Stimulated activated CD4-positive, alpha-beta T cell treated with anti-CD3 and anti-CD28 coated beads, Interleukin-2, amount 100 ng/mL, for 24 hours (primary cell): ENCODE data around the gene DEFB121.
A peak's percentile ranks its signal among the peaks of the same experiment; 100 is the strongest.
"Not testable (repeated sequence)": the region's sequence is repeated elsewhere in the genome, so short reads cannot be mapped to it uniquely, and the experiment has no call there.

Source experiments
- DNase-seq, 2 donors: peaks; one replicate each; pipeline ENCODE4 v3.0.0-alpha.2; 2020

The DEFB121 gene, protein sequence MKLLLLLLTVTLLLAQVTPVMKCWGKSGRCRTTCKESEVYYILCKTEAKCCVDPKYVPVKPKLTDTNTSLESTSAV

GRCh38 chr20:31406115-31406514 lies at the start of gene DEFB121:
Gene DEFB121 (minus strand): TSS chr20:31406215. CDS start chr20:31406152, 63 bp downstream.
- DNase-seq: no peak

- DNase-seq: no peak
These were observed 48.3 kb upstream of the DEFB121 start for GRCh38 chr20:31454361-31454760.

- no peak for DNase-seq
These were observed 46.6 kb upstream of the DEFB121 start for GRCh38 chr20:31452575-31452974.

DNA sequence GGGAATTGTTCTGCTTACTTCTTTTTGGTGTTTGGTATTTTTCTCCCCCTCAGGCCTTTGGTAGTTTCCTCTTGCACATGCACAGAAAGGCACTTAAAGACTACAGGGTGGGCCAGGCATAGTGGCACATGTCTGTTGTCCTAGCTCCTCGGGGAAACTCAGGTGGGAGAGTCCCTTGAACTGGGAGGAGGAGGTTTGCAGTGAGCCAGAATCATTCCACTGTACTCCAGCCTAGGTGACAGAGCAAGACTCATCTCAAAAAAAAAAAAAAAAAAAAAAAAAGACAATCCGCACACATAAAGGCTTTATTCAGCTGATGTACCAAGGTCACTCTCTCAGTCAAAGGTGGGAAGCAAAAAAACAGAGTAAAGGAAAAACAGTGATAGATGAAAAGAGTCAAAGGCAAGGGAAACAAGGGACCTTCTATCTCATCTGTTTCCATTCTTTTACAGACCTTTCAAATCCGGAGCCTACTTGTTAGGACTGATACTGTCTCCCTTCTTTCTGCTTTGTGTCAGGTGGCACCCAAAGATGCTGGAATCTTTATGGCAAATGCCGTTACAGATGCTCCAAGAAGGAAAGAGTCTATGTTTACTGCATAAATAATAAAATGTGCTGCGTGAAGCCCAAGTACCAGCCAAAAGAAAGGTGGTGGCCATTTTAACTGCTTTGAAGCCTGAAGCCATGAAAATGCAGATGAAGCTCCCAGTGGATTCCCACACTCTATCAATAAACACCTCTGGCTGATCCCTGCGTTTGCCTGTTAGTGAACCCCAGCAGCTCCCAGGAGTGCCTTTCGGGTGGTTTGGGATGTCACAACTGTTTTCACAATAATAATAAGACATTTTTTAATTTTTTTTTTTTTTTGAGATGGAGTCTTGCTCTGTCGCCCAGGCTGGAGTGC lies 43.7 kb upstream of the DEFB121 start:
- no peak for DNase-seq

DNA sequence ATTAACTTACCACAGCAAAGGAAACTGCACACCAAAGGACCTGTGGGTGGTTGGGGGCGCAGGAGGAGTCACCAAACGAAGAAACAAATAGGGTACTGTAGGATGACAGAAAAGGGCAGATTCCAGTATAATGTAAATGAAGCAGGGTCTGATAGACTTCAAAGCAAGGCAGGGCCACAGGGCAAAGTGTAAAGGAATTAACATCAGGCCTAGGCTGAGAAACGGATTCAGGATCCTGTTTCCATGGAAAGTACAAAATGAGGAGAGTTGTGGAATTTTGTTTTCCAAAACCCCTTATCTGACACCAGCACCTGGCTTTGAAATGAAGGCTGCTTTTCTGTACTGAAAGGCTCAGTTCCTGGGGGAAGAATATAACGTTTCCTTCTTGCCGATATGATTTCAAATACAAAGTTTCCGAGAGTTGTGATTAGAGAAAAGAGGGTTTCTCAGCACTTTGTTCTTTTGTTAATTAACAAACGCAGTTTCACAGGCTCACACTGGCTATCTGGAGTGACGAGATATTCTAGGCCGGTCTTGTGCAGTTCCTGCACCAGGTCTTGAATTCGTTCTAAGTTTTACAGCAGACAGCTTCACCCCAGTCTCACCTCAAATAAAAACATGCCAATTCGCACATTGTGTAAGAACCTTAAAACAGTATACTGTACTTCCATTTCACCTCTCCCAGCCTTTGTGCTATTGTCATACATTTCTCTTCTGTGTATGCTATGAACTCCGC lies 40.2 kb upstream of the DEFB121 start:
- DNase-seq: no peak

GRCh38 chr20:31440012-31440659 lies 34.1 kb upstream of the DEFB121 start, which contains the start of gene DEFB123:
Gene DEFB123 (plus strand): TSS chr20:31440632. CDS start chr20:31440699, 67 bp downstream.
- peak; percentile 19 to 46 for DNase-seq

GRCh38 chr20:31430568-31431115 lies 24.6 kb upstream of the DEFB121 start:
- no peak for DNase-seq

DNA sequence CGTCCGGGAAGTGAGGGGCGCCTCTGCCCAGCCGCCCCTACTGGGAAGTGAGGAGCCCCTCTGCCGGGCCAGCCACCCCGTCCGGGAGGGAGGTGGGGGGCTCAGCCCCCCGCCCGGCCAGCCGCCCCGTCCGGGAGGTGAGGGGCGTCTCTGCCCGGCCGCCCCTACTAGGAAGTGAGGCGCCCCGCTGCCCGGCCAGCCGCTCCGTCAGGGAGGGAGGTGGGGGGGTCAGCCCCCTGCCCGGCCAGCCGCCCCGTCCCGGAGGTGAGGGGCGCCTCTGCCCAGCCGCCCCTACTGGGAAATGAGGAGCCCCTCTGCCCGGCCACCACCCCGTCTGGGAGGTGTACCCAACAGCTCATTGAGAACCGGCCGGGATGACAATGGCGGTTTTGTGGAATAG lies 21.6 kb upstream of the DEFB121 start:
- not testable (repeated sequence) for DNase-seq

DNA sequence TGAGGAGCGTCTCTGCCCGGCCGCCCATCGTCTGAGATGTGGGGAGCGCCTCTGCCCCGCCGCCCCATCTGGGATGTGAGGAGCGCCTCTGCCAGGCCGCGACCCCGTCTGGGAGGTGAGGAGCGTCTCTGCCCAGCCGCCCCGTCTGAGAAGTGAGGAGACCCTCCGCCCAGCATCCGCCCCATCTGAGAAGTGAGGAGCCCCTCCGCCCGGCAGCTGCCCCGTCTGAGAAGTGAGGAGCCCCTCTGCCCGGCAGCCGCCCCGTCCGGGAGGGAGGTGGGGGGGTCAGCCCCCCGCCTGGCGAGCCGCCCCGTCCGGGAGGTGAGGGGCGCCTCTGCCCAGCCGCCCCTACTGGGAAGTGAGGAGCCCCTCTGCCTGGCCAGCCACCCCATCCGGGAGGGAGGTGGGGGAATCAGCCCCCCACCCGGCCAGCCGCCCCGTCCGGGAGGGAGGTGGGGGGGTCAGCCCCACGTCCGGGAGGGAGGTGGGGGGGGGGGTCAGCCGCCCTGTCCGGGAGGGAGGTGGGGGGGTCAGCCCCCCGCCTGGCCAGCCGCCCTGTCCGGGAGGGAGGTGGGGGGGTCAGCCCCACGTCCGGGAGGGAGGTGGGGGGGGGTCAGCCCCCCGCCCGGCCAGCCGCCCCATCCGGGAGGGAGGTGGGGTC lies 21.0 kb upstream of the DEFB121 start:
- DNase-seq: not testable (repeated sequence)

- DNase-seq: no peak
These were observed 19.8 kb upstream of the DEFB121 start for GRCh38 chr20:31425797-31426196.

- no peak for DNase-seq
These were observed 12.3 kb upstream of the DEFB121 start for GRCh38 chr20:31418307-31418706.

DNA sequence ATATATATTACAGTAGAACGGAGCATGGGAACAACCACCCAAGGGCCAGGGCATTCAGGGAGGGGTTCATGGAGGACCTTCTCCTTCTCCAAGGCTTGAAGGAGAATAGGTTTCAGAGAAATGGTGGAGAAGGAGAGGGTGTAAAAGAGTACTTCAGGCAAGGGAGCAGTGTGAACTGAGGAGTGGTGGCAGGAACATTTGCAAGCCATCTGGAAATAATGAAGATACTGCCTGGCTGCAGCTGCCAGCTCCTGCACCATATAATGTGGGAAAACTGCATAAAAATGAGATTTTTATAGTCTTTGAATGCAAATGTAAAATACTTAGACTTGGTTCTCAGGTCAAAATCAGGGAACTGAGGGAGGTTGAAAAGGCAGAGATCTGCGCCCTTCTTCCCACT lies 9.6 kb upstream of the DEFB121 start:
- DNase-seq: no peak

DNA sequence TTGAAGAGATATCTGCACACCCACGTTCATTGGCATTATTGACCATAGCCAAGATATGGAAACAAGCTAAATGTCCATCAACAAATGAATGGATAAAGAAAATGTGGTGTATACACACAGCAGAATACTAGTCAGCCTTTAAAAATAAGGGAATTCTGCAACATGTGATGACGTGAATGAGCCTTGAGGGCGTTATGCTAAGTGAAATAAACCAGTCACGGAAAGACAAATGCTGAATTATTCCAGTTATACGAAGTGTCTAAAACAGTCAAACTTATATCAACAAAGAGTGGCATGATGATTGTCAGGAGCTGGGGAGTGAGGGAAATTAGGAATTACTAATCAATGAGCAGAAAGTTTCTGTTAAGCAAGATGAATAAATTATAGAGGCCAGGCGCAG lies 8.4 kb upstream of the DEFB121 start:
- DNase-seq: no peak

- no peak for DNase-seq
These were observed 4.0 kb upstream of the DEFB121 start for GRCh38 chr20:31410011-31410410.

GRCh38 chr20:31403886-31404285 lies 2.1 kb downstream of the DEFB121 start:
- DNase-seq: no peak

DNA sequence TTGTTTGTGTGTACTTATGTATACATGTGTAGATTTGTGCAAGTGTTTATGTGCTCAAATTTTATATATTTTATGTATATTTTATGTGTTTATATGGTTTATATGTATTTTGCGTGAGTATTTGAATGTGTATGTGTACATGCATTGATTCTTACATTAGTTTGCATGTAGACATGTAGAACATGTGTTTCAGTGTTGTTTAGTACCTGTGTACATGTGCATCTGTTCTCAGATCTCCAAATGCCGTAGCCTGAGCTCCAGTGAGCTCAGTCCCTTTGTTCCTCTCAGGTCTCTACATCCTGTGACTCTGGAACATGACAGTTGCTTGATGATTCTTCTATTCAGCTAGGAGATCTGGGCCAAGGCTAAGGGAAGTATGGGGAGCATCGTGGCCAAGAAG lies 11.1 kb downstream of the DEFB121 start:
- no peak for DNase-seq

DNA sequence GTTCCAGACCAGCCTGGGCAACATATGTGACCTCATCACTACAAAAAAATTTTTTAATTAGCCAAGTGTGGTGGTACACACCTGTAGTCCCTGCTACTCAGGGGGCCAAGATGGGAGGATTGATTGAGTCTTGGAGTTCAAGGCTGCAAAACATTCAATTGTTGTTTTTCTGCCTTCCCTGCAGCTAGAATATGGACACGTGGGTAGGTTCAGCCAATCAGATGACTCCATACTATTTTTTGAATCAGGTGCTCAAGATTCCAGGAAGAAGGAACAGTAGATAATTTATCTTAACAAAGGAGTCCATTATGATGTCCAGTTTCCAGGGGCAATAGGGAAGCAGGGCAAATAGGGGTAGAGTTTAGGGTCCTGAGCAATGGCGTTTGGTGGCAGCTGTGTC lies 13.2 kb downstream of the DEFB121 start:
- DNase-seq: no peak

- DNase-seq: no peak
These were observed 15.5 kb downstream of the DEFB121 start, which contains the start of gene DEFB119 for GRCh38 chr20:31390490-31390889. Gene DEFB119 (minus strand): TSS chr20:31390590. CDS start chr20:31390483, 107 bp downstream.

DNA sequence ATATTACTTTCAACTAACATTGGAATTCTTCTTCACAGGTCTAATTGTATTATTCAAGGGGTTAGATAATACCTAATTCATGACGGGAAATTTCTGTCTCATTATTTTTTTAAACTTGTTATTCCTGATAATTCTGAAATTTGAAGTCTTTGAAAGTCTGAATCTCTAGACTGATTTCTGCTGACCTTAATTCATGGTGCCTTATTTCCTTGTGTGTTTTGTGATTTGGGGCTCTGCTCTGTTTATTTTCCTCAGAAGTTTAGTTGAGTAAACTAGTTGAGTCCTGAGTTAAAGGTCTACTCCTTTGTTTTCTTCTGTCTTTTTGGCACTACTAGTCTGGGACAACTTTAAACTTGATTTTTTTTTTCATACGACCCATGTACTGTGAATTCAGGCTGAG lies 31.7 kb downstream of the DEFB121 start:
- no peak for DNase-seq

DNA sequence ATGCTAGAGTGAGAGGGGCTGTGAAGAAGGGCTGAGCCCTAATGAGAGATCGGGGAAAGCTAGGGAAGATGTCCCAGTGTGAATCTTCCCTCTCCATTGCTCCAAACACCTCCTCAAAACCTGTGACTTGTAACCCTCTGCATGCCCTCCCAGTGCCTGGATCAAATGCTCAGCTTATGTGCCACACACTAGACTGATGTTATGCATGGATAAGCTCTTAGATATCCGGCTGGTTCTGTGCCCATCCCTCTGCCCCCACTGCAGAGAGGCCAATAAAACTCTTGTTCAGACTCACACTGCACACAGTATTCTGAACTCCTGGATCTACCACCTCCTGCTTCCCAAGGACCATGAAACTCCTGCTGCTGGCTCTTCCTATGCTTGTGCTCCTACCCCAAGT lies 37.7 kb downstream of the DEFB121 start, which contains the start of gene DEFB118:
Gene DEFB118 (plus strand): TSS at position 301 of the 400 bp plus-strand sequence. CDS start 50 bp downstream, at position 351.
- DNase-seq: no peak

DNA sequence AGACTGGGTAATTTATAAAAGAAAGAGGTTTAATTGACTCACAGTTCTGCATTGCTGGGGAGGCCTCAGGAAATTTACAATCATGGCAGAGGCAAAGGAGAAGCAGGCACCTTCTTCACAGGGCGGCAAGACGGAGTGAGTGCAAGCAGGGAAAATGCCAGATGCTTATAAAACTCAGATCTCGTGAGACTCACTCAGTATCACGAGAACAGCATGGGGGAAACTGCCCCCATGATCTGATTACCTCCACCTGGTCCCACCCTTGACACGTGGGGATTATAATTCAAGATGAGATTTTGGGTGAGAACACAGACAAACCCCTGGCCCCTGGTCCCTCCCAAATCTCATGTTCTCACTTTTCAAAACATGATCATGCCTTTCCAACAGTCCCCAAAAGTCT lies 41.7 kb downstream of the DEFB121 start:
- not testable (repeated sequence) for DNase-seq

DNA sequence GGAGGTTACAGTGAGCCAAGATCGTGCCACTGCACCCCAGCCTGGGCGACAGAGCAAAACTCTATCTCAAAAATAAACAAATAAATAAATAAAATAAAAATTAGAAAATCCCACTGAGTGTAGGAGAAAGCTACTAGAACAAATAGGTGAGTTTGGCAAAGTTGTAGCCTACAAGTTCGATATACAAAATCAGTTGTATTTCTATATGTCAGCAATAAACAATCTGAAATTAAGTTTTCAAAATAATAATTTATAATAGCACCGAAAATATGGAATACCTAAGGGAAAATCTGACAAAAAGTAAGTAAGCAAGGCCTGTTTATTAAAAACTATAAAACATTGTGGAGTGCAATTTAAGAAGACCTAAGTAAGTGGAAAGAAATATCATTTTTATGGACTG lies 42.7 kb downstream of the DEFB121 start:
- DNase-seq: no peak
